ENCODE data around the gene TSPAN16.
"Not testable (repeated sequence)": the region's sequence is repeated elsewhere in the genome, so short reads cannot be mapped to it uniquely, and the experiment has no call there.

Gene TSPAN16

DNA sequence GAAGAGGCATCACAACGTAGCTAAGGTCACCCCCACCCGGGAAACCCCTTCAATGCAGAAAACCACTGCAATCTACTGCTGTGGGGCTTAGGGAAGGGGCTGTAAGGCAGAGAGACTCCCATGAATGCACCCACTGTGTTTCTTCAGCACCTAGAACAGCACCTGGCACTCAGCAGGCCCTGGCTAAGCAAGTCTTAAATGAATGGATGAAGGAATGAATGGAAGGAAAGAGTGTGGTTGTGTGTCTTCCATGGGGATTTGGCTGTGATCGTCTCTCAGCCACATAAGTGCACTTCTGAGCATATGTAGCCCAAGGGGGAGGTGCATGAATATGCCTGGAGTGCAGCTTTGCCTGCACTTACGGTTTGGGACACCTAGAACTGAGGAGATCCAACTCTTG is 53.2 kb downstream of the TSPAN16 start:
- TF ChIP-seq, protein P1, sequence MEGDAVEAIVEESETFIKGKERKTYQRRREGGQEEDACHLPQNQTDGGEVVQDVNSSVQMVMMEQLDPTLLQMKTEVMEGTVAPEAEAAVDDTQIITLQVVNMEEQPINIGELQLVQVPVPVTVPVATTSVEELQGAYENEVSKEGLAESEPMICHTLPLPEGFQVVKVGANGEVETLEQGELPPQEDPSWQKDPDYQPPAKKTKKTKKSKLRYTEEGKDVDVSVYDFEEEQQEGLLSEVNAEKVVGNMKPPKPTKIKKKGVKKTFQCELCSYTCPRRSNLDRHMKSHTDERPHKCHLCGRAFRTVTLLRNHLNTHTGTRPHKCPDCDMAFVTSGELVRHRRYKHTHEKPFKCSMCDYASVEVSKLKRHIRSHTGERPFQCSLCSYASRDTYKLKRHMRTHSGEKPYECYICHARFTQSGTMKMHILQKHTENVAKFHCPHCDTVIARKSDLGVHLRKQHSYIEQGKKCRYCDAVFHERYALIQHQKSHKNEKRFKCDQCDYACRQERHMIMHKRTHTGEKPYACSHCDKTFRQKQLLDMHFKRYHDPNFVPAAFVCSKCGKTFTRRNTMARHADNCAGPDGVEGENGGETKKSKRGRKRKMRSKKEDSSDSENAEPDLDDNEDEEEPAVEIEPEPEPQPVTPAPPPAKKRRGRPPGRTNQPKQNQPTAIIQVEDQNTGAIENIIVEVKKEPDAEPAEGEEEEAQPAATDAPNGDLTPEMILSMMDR (IDR thresholded peaks at IDR 0.05; ENCODE audit: low read depth, low read length, missing control alignments), result no peak
- H3K4me3 ChIP-seq (replicated peaks; ENCODE audit: low read depth, low read length), result no peak overlapping the region
- DNase-seq (ENCODE audit: extremely low read depth, low read depth), result no peak

DNA sequence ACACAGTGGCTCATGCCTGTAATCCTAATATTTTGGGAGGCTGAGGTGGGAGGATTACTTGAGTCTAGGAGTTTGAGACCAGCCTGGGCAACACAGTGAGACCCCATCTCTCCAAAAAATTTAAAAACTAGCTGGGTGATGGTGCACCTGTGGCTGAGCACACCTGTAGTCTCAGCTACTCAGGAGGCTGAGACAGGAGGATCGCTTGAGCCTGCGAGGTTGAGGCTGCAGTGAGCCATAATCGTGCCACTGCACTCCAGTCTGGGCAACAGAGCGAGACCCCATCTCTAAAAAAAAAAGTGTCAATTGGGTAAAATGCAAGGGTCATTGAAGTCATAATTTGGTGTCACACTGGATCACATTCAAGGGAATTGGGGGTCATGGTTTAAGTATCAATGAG is 58.1 kb downstream of the TSPAN16 start:
- DNase-seq (ENCODE audit: extremely low read depth, low read depth); H3K4me3 ChIP-seq (replicated peaks; ENCODE audit: low read depth, low read length): not testable (repeated sequence)

DNA sequence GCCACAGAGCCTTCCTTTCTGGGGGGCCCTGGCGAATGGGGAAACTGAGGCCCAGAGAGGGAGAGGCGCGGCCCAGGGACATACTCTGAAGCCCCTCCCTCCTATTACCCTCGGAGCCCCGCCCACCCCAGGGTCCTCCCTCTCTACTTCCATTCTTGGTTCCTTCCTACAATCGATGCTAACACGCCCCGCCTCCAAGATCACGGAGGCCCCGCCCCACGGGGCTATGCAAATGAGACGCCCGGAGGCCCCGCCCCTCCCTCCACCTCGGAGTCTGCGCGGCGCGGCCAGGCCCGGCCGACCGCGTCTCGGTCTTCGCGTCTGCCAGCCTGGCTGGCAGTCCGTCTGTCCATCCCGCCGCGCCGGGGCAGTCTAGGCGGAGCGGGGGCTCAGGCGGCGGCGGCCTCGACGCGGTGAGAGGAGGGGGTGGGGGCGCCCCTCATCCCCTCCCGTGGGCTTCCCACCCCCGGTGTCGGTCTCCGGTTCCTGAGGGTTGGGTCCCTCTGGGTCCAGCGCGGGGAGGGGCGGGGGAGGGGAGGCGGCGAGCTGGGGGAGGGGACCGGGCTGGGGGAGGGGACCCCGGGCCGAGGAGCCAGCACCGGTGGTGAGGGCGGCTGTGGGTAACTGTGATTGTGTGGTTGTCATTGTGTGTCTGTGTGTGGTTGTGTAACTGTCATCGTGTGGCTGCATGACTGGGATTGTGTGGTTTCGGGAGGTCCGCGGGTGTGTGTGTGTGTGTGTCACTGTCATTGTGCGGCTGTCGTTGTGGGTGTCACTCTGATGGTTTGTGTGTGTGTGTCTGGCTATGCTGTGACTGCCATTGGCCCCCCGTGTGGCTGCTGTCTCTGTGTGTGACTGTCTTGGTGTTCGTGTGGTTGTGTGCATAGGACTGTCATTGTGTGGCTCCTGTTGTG is 59.5 kb downstream of the TSPAN16 start, which contains the start of gene PLPPR2:
TSS of gene PLPPR2 (plus strand) at position 273 of the 914 bp plus-strand sequence. CDS start 2,242 bp downstream, outside the sequence.
- peak within 1 kb of the TSS; percentile 48 for H3K4me3 ChIP-seq (replicated peaks; ENCODE audit: low read depth, low read length)
- TF ChIP-seq, protein P1 (IDR thresholded peaks at IDR 0.05; ENCODE audit: low read depth, low read length, missing control alignments), result no peak
- DNase-seq (ENCODE audit: extremely low read depth, low read depth), result no peak

DNA sequence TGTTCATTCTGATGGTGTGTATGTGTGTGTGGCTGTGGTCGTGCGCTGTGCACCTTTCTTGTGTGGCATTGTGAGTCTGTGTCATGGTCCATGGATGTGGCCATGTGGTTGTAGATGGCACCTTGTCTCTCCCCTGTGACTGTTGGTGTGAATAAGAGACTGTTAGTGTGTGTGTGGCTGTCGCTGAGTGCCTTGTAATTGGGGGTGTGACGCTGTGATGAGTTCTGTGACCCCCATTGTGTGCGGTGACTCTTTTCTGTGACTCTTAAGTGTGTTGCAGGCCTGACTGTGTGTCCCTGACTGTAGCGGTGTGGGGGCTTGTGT is 60.1 kb downstream of the TSPAN16 start:
- peak overlapping the region; percentile 48 for H3K4me3 ChIP-seq (replicated peaks; ENCODE audit: low read depth, low read length)
- no peak for DNase-seq (ENCODE audit: extremely low read depth, low read depth)
- TF ChIP-seq, protein P1 (IDR thresholded peaks at IDR 0.05; ENCODE audit: low read depth, low read length, missing control alignments), result no peak

DNA sequence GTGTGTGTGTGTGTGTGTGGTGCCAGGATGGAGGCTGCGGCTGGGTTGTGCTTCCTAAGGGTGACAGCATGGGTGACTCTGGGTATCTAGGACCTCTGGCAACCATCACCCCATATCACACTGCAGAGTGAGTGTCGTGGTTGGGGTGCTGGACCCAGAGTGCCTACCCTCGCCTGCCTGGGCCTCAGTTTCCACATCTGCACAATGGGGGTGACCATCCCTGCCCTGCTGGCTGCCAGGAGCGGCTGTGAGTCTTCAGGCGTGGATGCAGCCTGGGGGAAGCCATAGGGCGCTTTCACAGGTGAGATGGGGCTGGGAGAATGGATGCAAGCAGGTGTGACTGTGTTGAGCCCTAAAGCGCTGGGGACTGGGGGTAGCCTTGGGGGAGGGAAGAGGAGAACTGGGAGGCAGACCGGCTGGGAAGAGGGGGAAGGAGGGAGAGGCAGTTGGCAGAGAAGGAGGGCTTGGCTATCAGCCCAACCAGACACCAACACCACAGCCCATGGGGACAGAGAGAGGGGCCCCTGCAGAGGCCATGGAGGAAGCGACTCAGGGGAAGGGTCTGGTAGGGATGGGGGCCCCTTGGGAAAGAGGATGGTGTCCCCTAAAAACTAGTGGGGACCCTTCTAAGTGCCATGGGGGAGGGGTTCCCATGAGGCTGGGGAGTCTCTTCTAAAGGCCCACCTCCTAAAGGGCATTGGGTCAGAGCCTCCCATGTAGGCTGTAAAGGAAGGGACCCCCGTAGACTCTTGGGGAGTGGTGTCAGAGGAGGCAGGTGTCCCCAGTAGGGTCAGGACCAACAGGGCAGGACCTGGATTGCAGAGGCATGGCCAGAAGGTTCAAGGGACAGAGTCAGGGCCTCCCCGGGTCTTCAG is 61.0 kb downstream of the TSPAN16 start:
- TF ChIP-seq, protein P1 (IDR thresholded peaks at IDR 0.05; ENCODE audit: low read depth, low read length, missing control alignments), result no peak
- H3K4me3 ChIP-seq (replicated peaks; ENCODE audit: low read depth, low read length), result no peak overlapping the region
- DNase-seq (ENCODE audit: extremely low read depth, low read depth), result no peak

DNA sequence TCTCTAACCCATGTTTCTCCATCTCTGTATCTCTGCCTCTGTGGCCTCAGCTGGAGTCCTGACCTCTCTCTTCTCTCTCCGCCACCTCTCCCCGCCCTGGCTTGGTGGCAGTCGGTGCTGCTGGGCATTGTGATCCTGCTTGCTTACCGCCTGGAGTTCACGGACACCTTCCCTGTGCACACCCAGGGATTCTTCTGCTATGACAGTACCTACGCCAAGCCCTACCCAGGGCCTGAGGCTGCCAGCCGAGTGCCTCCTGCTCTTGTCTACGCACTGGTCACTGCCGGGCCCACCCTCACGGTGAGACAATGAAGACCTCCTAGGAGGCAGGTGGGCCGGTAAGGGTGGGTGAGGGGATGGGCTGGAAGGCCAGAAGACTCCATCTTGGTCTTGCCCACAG is 63.5 kb downstream of the TSPAN16 start:
- TF ChIP-seq, protein P1 (IDR thresholded peaks at IDR 0.05; ENCODE audit: low read depth, low read length, missing control alignments), result no peak
- DNase-seq (ENCODE audit: extremely low read depth, low read depth), result no peak
- no peak overlapping the region for H3K4me3 ChIP-seq (replicated peaks; ENCODE audit: low read depth, low read length)

Data from HFF-Myc (cell line).